HepG2 (cell line): ENCODE measurements around the gene GPSM1. TPM values are rescaled to one million over a fixed set of nuclear protein-coding genes. Genes with fewer than 3 reads are reported as not detected.

Experiments used
- FOXP1 ChIP-seq, 2 experiments: fragments of 450-650 bp in 1 of 2; IDR thresholded peaks; 2 replicates each; pipeline ENCODE4 v1.6.1; 2017 to 2018; ENCODE audit warnings: antibody characterized with exemption in 1 of 2
- HNF4G ChIP-seq, 2 experiments: sonication (generic) in 1 of 2; formaldehyde crosslinking in 1 of 2; IDR thresholded peaks; 2 replicates each; pipeline versions ENCODE4 v1.4.0 to v1.6.1; 2011 to 2020; ENCODE audit warnings: borderline replicate concordance in 2 of 2, low read depth in 2 of 2, mild to moderate bottlenecking in 2 of 2, low read length in 1 of 2, missing genetic modification reagents in 1 of 2, moderate library complexity in 1 of 2
- MBNL3 ChIP-seq: fragments of 250-450 bp; sonication (Bioruptor Pico); conservative IDR thresholded peaks from 2 replicates; pipeline ENCODE4 v1.8.0; 2022; ENCODE audit warnings: mild to moderate bottlenecking, inconsistent platforms
- NR2C2 ChIP-seq: sonication (generic); formaldehyde crosslinking; IDR thresholded peaks from 2 replicates; pipeline ENCODE4 v1.4.0; 2020; ENCODE audit warnings: missing genetic modification reagents, mild to moderate bottlenecking, moderate library complexity, borderline replicate concordance
- ZBTB1 ChIP-seq: sonication (generic); formaldehyde crosslinking; IDR thresholded peaks from 2 replicates; pipeline ENCODE4 v1.4.0; 2020; ENCODE audit warnings: missing genetic modification reagents, borderline replicate concordance
- ZFP62 ChIP-seq: sonication (generic); formaldehyde crosslinking; IDR thresholded peaks from 2 replicates; pipeline ENCODE4 v1.4.0; 2020; ENCODE audit warnings: missing genetic modification reagents
- ZNF10 ChIP-seq: sonication (generic); formaldehyde crosslinking; IDR thresholded peaks from 2 replicates; pipeline ENCODE4 v1.4.0; 2020; ENCODE audit warnings: mild to moderate bottlenecking, low read depth, missing genetic modification reagents, borderline replicate concordance
- ZNF101 ChIP-seq: sonication (generic); formaldehyde crosslinking; IDR thresholded peaks from 2 replicates; pipeline ENCODE4 v1.4.0; 2020; ENCODE audit warnings: mild to moderate bottlenecking, low read depth, missing genetic modification reagents, borderline replicate concordance
- ZNF12 ChIP-seq: sonication (generic); formaldehyde crosslinking; IDR thresholded peaks from 2 replicates; pipeline ENCODE4 v1.5.0; 2020; ENCODE audit warnings: missing genetic modification reagents
- ZNF331 ChIP-seq: sonication (generic); formaldehyde crosslinking; IDR thresholded peaks from 2 replicates; pipeline ENCODE4 v1.4.0; 2020; ENCODE audit warnings: missing genetic modification reagents
- ZNF34 ChIP-seq: sonication (generic); formaldehyde crosslinking; IDR thresholded peaks from 2 replicates; pipeline ENCODE4 v1.4.0; 2020; ENCODE audit warnings: mild to moderate bottlenecking, missing genetic modification reagents, borderline replicate concordance
- ZNF362 ChIP-seq: sonication (generic); formaldehyde crosslinking; IDR thresholded peaks from 2 replicates; pipeline ENCODE4 v1.4.0; 2020; ENCODE audit warnings: missing genetic modification reagents, mild to moderate bottlenecking, borderline replicate concordance
- ZNF574 ChIP-seq: sonication (generic); formaldehyde crosslinking; IDR thresholded peaks from 2 replicates; pipeline ENCODE4 v1.4.0; 2020; ENCODE audit warnings: missing genetic modification reagents
- ZNF770 ChIP-seq: sonication (generic); formaldehyde crosslinking; IDR thresholded peaks from 2 replicates; pipeline ENCODE4 v1.5.0; 2020; ENCODE audit warnings: mild to moderate bottlenecking, missing genetic modification reagents
- ZSCAN30 ChIP-seq: sonication (generic); formaldehyde crosslinking; IDR thresholded peaks from 2 replicates; pipeline ENCODE4 v1.5.0; 2020; ENCODE audit warnings: mild to moderate bottlenecking, missing genetic modification reagents
- polyA plus RNA-seq, 8 experiments: library from polyadenylated mRNA; depleted of rRNA in 3 of 8; stranded (reverse) in 7 of 8; unstranded in 1 of 8; fragments of >200 nt; fragmentation: Illumina TruSeq in 4 of 8; extraction: Trizol in 4 of 8; gene quantifications; 2 replicates each; pipeline versions ENCODE4 v1.2.1 to v1.2.3, GENCODE V29; 2011 to 2016; ENCODE audit warnings: low read depth in 4 of 8, missing spikeins in 1 of 8, mixed read lengths in 1 of 8; ENCODE audit not compliant: insufficient read depth in 1 of 8
- total RNA-seq, 5 experiments: library from RNA; depleted of rRNA; stranded (reverse); fragments of >200 nt; fragmentation: Illumina TruSeq; extraction: Trizol; gene quantifications; 2 replicates each; pipeline ENCODE4 v1.2.3, GENCODE V29; 2016; ENCODE audit warnings: low read depth in 1 of 5
- TF ChIP-seq, protein P1 (sequence below): sonication (generic); formaldehyde crosslinking; IDR thresholded peaks from 2 replicates; pipeline ENCODE4 v1.5.1; 2020; ENCODE audit warnings: mild to moderate bottlenecking, missing genetic modification reagents
- TF ChIP-seq, protein P2 (sequence below): IDR thresholded peaks from 2 replicates; pipeline ENCODE4 v1.6.1; 2016; ENCODE audit warnings: missing compliant biosample characterization, missing genetic modification reagents, borderline replicate concordance

GPSM1 gene
- total and polyA plus RNA-seq, 2 of the 13 experiments (the other 11 are each of a cell fraction or from before 2014, with no cell fraction given), result 1.0 to 2.4 TPM

- TF ChIP-seq ZNF574 (CRISPR knock-in tag) (peak; percentile 58; the same call in 1 of the 2 replicates), ZNF101 (CRISPR knock-in tag) (no peak), FOXP1 (IDR thresholded peaks at IDR 0.05) (no peak), FOXP1 (CRISPR knock-in tag; IDR thresholded peaks at IDR 0.05) (no peak), ZFP62 (no peak), ZNF770 (no peak), ZNF34 (no peak), ZNF362 (CRISPR knock-in tag) (no peak), ZNF10 (no peak), NR2C2 (CRISPR knock-in tag) (peak; percentile 59), ZBTB1 (CRISPR knock-in tag) (no peak), MBNL3 (CRISPR knock-in tag) (no peak), HNF4G (IDR thresholded peaks at IDR 0.05; ENCODE audit: borderline replicate concordance, low read depth, low read length) (no peak; the same call in 1 of the 2 replicates), HNF4G (CRISPR knock-in tag; IDR thresholded peaks at IDR 0.05; ENCODE audit: borderline replicate concordance, low read depth) (no peak), ZNF12 (CRISPR knock-in tag) (no peak), ZNF331 (CRISPR knock-in tag) (0 out of 2 replicates have a peak, but pooled peaks have one; percentile 54), ZSCAN30 (CRISPR knock-in tag) (no peak)
- TF ChIP-seq, protein P1, sequence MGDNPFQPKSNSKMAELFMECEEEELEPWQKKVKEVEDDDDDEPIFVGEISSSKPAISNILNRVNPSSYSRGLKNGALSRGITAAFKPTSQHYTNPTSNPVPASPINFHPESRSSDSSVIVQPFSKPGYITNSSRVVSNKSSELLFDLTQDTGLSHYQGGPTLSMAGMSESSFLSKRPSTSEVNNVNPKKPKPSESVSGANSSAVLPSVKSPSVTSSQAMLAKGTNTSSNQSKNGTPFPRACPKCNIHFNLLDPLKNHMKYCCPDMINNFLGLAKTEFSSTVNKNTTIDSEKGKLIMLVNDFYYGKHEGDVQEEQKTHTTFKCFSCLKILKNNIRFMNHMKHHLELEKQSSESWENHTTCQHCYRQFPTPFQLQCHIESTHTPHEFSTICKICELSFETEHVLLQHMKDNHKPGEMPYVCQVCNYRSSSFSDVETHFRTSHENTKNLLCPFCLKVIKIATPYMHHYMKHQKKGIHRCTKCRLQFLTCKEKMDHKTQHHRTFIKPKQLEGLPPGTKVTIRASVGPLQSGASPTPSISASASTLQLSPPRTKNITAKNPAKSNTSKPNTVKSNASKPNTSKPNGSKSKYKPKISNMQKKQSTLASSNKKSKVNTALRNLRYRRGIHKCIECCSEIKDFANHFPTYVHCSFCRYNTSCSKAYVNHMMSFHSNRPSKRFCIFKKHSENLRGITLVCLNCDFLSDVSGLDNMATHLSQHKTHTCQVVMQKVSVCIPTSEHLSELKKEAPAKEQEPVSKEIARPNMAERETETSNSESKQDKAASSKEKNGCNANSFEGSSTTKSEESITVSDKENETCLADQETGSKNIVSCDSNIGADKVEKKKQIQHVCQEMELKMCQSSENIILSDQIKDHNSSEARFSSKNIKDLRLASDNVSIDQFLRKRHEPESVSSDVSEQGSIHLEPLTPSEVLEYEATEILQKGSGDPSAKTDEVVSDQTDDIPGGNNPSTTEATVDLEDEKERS (CRISPR knock-in tag), result no peak
- TF ChIP-seq, protein P2, sequence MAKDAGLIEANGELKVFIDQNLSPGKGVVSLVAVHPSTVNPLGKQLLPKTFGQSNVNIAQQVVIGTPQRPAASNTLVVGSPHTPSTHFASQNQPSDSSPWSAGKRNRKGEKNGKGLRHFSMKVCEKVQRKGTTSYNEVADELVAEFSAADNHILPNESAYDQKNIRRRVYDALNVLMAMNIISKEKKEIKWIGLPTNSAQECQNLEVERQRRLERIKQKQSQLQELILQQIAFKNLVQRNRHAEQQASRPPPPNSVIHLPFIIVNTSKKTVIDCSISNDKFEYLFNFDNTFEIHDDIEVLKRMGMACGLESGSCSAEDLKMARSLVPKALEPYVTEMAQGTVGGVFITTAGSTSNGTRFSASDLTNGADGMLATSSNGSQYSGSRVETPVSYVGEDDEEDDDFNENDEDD, result no peak
Measured at GRCh38 chr9:136297016-136297691, 30.2 kb upstream of the GPSM1 start (continued).
